ENCODE results near the gene PRDM15. TPM values are rescaled to one million over a fixed set of nuclear protein-coding genes. Genes with fewer than 3 reads are reported as not detected.

Gene PRDM15
- total RNA-seq, 1 experiment from 2014 or later: 9.9 TPM

- no peak overlapping the region for H2BK20ac ChIP-seq (ENCODE audit: low read depth, low read length, poor library complexity, severe bottlenecking)
- no peak overlapping the region for H2BK120ac ChIP-seq (ENCODE audit: low read depth, low read length, poor library complexity, severe bottlenecking)
- no peak overlapping the region for H3K23ac ChIP-seq (ENCODE audit: insufficient read length, low read depth, low read length)
- no peak overlapping the region for H4K91ac ChIP-seq (ENCODE audit: insufficient read length, low read depth, low read length)
- H2BK15ac ChIP-seq (ENCODE audit: low read depth, low read length): no peak overlapping the region
- H3K4ac ChIP-seq (ENCODE audit: low read depth, low read length): no peak overlapping the region
- H3K23me2 ChIP-seq (ENCODE audit: insufficient read length, low read depth, low read length, poor library complexity, severe bottlenecking): peaks cover 4% of the 10 kb centered on the region
- Mint-ChIP-seq H3K27me3 (ENCODE audit: low read depth) (no peaks in the 10 kb centered on the region), H3K27ac (no peak overlapping the region), H3K4me3 (no peak overlapping the region), H3K9me3 (no peaks in the 10 kb centered on the region), H3K36me3 (ENCODE audit: insufficient read depth in 1 of 3, low read depth in 3 of 3) (peaks cover 0 to 2% (median 0%) of the 10 kb centered on the region in 3 experiments; a peak in 2 of 7 replicates), H3K4me1 (peaks cover 6 to 7% of the 10 kb centered on the region in 2 experiments; a peak in 3 of 4 replicates)
- H2BK12ac ChIP-seq (ENCODE audit: insufficient read length, low read depth, low read length): no peak overlapping the region
- H3K27me3 ChIP-seq (ENCODE audit: insufficient read depth, low read length): no peaks in the 10 kb centered on the region
- no peak overlapping the region for H4K8ac ChIP-seq (replicated peaks; ENCODE audit: insufficient read length, low read depth, low read length)
- no peak overlapping the region for H2AK5ac ChIP-seq (ENCODE audit: insufficient read length, low read length)
- no peaks in the 10 kb centered on the region for H3K4me1 ChIP-seq (ENCODE audit: insufficient read depth, low read length)
- WGBS (ENCODE audit: extremely low coverage, insufficient read length, low lambda C conversion rate): no CpG with 5 or more reads among the region's 15 CpGs
- no peak overlapping the region for H4K5ac ChIP-seq (ENCODE audit: insufficient read length, low read depth, low read length)
- no peaks in the 10 kb centered on the region for H4K20me1 ChIP-seq (ENCODE audit: control insufficient read depth, insufficient read depth, insufficient read length)
- no peak overlapping the region for H2AFZ ChIP-seq (ENCODE audit: low read length)
- H3K79me2 ChIP-seq (ENCODE audit: insufficient read depth, low read length): peaks cover 1% of the 10 kb centered on the region; the same call in 1 of the 2 replicates
- TF ChIP-seq CTCF (conservative IDR thresholded peaks at IDR 0.05): no peak
- H3K9me3 ChIP-seq (ENCODE audit: control insufficient read depth, low read depth, low read length): no peaks in the 10 kb centered on the region
- H3K79me1 ChIP-seq (ENCODE audit: insufficient read depth, low read depth, low read length, poor library complexity, severe bottlenecking): no peaks in the 10 kb centered on the region
- H3K18ac ChIP-seq (ENCODE audit: insufficient read length, low read depth, low read length): no peak overlapping the region
- H3K56ac ChIP-seq (ENCODE audit: insufficient read length, low read depth, low read length): no peak overlapping the region
- no peak overlapping the region; the same call in 1 of the 2 replicates for H3K14ac ChIP-seq (ENCODE audit: insufficient read depth, low read length)
- H3K9ac ChIP-seq (ENCODE audit: extremely low read depth, insufficient read length, low read length): no peak overlapping the region
- no peak overlapping the region for H3K4me2 ChIP-seq (ENCODE audit: insufficient read depth, insufficient read length, low read length)
- H3K27ac ChIP-seq (ENCODE audit: insufficient read length, low read depth, low read length): no peak overlapping the region
- H3T11ph ChIP-seq (ENCODE audit: low read length): no peak overlapping the region
- no peak overlapping the region for H2BK5ac ChIP-seq (ENCODE audit: insufficient read length, low read length)
- no peak for DNase-seq
Measured at GRCh38 chr21:41871293-41872030, 7.7 kb downstream of the PRDM15 start.

Measured in H9 (cell line).